IPS DF 4.7 (cell line): Measurements from ENCODE around the gene TRAPPC2L.
"Not testable (repeated sequence)": the region's sequence is repeated elsewhere in the genome, so short reads cannot be mapped to it uniquely, and the experiment has no call there.

ENCODE experiments used
- DNase-seq: peaks from one replicate; pipeline ENCODE4 v3.0.0-alpha.2; 2013; ENCODE audit warnings: low spot score; ENCODE audit errors: extremely low read depth

The TRAPPC2L gene

DNA sequence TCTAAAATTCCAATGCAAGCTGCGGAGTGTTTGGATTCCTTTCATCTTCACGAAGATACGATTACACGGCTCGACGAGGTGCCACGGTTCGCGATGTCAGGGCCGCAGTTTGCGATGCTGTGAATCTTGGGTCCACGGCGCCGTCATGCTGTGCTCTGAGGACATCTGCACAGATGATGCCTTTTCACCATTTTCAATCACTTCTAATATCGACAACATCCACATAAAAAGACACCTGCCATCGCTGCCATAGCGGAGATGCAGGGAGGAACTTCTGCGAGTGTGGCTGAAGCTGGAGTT is 38.4 kb upstream of the TRAPPC2L start:
- no peak for DNase-seq

DNA sequence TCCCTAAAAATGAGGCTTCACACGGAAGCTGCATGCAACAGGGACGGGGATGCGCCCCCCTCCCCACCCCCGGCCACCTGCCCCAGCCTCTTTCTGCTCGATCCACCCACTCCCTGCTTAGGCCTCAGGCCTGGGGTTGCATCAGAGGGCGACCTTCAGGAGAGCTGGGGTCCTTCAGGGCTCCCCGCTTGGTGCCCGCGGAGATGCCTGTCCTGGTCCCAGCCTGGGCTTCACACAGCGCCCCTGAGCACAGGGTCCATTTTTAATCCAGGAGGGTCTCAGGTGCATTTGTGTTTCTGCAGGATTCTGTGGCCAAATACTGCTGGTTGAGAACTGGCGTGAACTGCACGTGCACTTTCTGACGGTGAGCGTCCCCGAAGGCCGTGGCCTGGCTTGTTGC is 37.8 kb upstream of the TRAPPC2L start:
- no peak for DNase-seq

DNA sequence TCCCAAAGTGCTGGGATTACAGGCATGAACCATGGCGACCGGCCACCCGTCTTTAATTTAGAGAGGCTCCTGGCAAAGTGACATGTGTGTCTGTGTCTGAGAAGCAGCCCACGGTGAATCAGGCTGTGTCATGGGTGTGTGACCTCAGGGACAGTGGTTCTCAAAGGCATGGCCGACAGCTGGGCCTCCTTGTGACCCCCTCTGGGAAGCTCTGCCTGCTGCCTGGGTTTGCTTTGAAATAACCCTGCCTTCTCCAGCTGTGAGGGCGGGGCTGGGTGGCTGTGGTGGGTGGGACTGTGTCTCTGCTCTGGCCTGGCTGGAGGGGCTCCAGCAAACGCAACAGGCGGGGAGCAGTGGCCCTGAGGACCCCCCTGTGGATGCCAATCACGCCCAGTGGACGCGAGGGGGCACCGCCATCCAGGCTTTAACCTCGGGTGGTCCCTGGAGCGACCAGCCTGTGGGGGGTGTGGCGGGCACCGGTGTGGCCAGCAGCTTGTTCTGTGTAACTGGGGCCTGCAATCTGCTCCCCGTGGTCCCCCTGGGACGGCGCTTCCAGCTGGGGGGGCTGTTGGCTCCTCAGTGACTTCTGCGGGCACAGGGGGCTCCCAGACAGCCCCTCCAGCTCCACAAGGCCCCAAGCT is 36.4 kb upstream of the TRAPPC2L start:
- DNase-seq = no peak

DNA sequence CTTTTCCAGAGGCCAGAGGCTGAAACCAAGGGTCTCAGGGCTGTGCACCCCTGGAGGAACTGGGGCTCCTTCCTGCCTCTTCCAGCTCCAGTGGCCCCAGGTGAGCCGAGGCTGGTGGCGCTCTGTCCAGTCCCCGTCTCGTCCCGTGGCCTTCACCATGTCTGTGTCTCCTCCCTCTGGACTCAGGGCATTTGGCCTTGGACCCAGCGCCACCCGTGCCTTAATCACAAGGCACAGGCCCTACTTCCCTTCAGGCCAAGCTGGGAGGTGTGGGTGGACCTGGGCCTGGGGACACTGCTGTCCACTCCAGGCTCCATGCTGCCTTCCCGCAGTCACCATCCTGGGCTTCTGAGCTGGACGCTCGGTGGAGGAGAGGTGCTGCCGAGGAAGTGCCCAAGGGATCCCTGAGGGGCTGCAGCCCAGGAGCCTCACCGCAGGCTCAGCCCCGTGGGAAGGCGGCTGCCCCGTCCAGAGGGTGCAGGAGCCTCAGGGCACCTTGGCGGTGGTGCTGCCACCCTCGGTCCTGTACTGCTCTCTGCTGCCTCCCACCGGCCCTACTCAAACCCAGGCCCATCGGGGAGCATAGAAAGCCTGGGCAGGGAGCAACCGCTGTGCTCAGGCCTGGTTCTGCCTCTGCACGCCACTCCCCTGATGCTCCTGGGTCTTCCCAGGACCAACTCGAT is 35.6 kb upstream of the TRAPPC2L start:
- no peak for DNase-seq

DNA sequence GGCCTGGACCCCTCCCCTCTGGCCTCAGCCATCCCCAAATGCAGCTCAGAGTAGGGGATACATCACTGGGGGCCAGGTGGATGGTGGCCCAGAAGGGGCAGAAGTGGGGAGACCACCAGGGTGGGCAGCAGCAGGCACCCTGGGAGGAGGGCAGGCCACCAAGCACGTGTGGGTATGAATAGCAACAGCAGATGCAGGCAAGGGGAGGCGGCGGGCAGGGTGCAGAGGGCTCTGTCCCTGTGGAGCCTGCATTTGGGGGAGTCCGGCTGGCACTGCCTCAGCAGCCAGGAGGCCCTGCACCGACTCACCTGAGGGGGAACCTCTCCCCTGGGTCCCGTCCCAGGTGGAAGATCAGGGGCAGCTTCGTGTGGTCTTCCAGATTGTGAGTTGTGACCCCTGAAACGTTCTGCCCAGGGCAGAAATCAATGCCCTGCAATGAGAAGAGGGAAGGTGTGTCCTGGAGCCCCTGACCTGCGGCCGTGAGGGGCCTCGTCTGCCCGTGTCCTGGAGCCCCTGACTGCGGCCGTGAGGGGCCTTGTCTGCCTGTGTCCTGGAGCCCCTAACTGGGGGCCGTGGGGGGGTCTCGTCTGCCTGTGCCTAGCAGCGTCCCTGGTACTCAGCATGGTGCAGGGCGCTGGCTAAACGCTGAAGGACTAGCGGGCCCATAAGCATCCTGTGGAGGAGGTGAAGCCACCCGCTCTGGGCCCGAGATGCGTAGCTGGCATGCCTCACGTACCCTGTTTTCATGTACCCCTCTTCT is 34.5 kb upstream of the TRAPPC2L start:
- no peak for DNase-seq

DNA sequence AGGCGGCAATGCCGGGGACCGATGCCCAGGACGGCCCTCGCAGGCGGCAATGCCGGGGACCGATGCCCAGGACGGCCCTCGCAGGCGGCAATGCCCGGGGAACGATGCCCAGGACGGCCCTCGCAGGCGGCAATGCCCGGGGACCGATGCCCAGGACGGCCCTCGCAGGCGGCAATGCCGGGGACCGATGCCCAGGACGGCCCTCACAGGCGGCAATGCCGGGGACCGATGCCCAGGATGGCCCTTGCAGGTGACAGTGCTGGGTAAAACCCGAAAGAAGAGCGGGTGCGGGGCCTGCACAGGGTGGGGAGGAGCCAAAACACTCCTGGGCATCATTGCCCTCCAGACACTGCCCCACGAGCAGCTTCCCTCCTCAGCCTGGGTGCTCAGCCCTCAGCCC is 33.3 kb upstream of the TRAPPC2L start:
- DNase-seq = not testable (repeated sequence)

DNA sequence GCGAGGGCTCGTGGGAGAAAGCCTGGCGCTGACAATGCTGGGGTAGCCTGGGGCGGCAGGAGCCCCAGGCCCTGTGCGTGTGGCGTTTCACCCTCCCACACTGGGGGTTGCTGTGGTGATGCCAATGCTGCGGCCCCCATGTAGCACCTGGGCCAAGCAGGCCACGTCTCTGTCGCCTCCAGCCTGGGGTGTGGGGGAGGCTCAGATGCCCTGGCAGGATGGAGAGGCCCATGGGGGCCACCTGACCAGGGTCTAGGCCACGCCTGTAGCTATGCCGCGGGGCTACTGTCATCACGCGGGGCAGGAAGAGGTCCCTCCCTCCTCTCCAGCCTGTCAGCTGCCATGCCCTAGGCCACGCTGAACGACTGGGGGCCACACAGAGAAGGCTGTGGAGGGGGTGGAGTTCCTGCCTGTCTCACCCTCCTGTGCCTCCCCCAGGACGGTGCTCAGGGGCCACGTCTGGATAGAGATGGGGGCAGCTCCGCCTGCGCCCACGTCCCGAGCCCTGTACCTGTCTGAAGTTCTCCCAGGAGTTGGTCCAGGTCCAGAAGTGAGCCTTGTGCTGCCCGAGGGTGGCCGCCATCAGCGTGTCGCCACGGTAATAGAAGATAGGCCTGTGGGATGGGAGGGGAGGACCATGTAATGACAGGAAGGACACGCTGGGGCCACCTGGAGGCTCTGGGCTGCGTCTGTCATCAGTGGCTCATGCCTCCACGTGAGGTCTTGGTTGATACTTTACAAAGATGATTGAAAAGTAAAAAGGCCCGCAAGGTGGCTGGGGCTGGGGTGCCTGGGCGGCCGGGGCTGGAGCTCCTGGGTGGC is 32.5 kb upstream of the TRAPPC2L start:
- no peak for DNase-seq

DNA sequence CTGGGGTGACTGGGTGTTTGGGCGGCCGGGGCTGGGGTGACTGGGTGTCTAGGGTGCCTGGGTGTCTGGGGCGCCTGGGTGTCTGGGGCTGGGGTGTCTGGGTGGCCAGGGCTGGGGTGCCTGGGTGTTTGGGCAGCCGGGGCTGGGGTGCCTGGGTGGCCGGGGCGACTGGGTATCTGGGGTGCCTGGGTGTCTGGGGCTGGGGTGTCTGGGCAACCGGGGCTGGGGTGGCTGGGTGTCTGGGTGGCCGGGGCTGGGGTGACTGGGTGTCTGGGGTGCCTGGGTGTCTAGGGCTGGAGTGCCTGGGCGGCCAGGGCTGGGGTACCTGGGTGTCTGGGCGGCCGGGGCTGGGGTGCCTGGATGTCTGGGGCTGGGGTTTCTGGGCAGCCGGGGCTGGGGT is 31.8 kb upstream of the TRAPPC2L start:
- no peak for DNase-seq

DNA sequence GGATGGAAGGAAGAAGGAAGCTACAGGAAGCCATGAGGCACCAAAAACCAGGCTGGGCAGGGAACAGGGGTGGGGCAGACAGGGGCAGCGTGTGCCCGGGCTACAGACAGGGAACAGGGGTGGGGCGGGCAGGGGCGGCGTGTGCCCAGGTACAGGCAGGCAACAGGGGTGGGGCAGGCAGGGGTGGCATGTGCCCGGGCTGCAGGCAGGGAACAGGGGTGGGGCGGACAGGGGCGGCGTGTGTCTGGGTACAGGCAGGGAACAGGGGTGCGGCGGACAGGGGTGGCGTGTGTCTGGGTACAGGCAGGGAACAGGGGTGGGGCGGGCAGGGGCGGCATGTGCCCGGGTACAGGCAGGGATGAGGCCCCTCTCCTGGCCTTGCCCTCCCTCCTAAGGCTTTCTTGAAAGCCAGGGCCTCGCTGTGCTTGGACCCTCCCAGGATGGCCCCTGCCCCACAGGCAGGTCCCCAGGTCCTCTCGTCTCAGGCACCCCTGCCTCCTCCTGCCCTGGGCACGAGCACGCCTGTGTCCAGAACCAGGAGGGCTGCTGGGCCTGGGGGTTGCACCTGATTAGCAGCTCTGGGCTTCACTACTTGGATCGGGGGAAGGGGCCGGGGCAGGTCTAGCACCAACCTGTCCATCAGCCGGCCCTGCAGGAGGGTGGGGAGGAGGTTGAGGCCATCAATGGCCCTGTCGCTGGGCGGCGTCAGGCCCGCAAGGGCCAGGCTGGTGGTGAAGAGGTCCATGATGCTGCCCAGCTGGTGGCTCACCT is 30.7 kb upstream of the TRAPPC2L start:
- no peak for DNase-seq

DNA sequence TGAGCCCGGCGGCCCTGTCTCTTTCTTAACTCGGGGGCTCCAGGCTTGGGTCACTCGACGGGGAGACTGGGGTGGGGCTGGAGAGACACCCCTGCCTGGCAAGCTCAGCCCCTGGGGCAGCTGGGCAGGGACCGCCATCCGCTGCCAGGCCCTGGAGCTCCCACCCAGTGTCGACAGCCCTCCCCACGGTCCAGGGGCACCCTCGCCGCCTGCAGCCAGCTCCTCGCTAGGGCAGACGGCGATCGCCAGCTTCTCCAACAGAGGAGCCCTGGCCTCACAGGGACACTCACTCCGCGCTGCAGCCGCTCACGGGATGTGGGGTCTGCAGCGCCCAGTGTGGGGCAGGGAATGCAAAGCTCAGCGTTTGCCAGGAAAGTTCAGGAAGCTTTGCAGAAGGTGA is 29.2 kb upstream of the TRAPPC2L start:
- DNase-seq = no peak

DNA sequence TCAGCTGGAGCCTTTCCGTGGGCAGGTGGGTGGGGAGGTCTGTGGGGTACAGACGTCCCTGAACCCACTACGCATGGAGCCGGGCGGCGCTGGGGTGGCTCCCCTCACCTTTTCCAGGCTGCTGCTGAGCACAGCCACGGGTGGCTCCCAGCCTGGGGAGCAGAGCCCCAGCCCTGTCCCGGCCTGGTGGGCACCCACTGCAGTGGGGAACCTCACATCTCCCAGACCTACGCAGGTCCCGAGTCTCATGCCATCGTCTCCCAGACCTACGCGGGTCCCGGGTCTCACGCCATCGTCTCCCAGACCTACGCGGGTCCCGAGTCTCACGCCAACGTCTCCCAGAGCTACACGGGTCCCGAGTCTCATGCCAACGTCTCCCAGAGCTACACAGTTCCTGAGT is 28.2 kb upstream of the TRAPPC2L start:
- no peak for DNase-seq

DNA sequence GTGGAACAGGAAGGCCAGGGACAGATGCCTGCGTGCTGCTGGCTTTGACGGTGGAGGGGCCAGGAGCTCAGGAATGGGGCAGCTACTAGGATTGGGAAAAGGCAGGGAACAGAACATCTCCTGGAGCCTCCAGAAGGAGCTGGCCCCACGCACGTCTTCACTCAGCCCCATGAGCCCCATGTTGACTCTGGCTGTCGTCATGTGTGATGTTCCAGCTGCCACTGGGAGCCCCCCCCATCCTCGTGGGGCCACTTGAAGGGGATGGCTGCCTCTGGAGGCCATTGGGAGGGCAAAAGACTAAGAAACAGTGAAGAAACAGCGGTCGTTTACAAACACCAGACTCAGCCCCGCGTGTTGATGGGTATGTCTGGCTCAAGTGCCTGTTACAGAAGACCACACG is 26.7 kb upstream of the TRAPPC2L start:
- DNase-seq = no peak

DNA sequence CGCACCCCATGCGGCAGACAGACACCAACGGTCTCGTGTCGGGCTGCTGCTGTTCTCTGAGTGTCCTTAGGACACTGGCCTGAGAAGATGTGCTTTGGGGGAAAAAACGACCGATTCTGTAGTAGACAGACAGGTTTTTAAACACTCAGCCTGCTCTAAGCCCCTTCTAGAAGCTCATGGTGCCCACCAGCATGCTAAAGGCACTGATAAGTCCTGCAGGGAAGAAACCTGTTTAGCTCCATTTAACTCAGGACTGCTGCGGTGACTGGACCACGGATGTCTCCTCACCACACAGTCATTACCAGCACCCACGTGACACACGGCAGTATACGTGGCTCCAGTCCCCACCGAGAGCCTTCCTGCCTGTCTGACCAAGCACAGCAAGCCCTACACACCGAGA is 26.1 kb upstream of the TRAPPC2L start:
- DNase-seq = no peak

DNA sequence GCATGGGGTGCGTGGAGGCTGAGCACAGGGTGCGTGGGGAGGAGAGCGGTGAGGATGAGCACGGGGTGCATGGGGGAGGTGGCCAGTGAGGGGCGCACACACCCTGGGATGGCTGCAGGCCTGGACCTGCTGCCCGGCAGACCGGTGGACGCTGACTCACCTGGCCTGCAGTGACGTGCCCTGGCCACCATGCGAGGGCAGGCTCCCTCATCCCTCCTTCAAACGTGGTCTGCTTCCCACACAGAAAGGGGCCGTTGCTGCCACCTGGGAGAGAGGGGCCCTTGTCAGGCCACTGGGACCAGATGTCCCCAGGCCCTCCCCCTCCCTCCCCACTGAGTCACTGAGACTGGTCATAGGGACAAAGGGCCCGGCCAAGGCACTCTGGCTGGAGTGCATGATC is 25.1 kb upstream of the TRAPPC2L start:
- DNase-seq = no peak

DNA sequence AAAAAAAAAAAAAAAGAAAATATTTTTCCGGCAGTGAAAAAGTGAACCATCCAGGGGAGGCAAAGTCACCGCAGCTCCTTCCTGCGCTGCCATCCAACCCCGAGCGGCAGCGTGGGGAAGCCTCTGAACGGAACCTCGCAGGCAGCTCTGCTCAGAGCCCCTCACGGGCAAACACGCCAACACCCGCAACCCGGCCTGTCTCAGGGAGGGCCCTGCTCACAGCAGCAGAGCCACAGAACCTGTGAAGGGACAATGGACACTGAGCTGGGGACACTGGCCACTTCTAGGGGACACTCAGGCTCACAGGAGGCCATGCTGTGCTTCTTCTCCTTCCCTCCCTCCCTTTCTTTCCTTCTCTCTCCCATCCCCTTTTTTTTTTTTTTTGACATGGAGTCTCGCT is 23.8 kb upstream of the TRAPPC2L start:
- no peak for DNase-seq

DNA sequence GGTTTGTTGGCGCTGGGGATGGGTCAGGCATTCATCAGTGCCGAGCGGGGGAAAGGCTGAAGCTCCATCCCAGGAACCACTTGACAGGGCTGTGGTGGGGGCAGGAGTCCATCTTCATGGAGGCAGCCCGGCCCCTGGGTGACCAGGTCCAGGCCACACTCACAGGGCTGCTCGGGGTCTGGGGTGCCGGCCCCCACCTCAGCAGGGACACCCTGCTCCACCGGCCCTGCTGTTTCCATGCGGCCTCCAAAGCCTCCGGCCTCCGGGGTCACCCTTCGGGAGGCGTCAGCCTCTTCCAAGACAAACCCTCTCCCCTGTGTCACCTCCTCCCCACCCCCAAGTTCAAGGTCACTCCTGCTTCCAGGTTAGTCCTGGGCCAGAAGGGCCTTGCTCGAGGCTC is 22.3 kb upstream of the TRAPPC2L start:
- DNase-seq = no peak

DNA sequence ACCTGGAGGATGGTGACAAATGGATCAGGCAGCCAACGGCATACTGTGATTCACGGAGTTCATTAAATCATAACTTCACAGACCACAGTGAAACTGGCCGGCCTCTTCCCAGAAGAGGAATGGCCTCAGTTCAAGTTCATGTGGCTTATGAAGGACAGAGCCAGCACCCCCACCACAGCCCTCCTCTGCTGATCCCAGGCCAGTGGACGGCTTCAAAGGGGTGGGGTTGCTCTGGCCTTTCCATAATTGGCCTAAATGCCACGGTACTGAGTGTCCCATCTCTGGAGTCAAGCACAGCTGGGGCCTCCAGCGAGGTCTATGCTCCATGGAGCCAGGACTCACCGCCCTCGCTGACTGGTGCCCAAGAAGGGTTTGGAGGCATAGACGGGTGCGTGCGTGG is 21.5 kb upstream of the TRAPPC2L start:
- DNase-seq = no peak

DNA sequence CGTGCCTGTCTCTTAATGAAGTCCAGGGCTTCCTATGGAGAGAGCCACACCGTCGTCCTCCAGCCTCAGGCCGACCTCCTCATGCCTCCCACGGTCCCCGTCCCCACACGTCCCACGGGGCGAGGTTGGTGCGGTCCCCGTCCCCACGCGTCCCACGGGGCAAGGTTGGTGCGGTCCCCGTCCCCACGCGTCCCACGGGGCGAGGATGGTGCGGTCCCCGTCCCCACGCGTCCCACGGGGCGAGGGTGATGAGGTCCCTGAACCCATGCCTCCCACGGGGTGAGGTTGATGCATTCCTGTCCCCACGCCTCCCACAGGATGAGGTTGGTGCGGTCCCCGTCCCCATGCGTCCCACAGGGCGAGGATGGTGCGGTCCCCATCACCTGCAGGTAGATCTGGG is 21.1 kb upstream of the TRAPPC2L start:
- DNase-seq = no peak

DNA sequence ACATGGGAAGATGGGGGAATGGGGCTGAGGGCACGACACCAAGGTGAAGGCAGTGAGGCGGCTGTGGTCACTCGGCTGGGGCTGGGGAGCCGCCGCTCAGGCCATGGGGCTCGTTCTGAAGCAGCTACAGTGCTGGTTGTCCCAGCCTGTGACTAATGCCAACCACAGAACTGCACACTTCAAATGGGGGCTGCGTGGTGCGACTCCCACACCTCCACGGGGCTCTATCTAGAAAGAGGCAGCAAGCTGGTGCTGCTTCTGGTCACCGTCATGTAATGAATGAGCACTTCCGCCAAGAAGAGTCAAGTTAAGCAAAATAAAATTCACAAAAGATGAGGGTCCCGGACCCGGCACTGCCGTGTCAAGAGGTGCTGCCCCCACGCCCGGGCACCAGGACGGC is 20.1 kb upstream of the TRAPPC2L start:
- no peak for DNase-seq

DNA sequence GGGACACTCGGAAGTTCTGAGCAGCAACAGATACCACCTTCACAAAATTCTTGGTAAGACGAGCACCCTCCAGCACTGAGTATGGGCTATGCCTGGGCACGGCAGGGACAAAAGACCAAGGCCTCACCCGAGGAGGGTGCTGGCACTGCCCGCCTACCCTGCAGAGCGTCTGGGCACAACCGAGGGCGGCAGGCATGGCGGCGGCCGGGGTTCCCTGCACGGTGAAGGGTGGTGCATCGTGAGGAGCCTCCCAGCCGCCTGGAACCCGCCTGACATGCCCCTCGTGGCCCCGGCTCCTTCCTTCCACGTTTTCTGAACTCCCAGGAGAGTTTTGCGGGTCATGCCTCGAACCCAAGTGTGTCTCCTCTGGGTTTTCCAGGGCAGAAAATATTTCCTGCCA is 19.1 kb upstream of the TRAPPC2L start:
- DNase-seq = no peak

DNA sequence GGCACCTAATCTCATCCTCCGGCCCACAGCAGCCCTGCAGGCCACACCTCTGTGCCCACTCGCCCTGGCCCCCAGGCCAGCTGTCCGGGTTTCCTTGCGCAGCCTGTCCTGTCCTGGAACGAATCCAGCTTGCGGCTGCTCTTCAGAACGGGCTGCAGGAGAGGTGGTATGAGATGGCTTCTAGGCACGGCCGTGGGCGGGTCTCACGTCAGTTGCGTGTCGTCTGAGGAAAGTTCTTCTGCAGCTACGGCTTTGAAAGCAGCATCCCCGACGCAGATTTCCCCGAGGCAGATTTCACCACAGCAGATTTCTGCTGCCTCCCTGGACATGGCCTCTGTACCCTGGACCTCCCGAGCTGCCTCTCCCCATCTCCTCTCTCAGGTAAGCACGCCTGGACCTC is 18.4 kb upstream of the TRAPPC2L start:
- no peak for DNase-seq
